Measurements from ENCODE around the gene SLC7A6. TPM values are rescaled to one million over a fixed set of nuclear protein-coding genes. Genes with fewer than 3 reads are reported as not detected.
A peak's percentile ranks its signal among the peaks of the same experiment; 100 is the strongest.

The SLC7A6 gene
- total and polyA plus RNA-seq, 2 of the 13 experiments (the other 11 are each of a cell fraction or from before 2014, with no cell fraction given): 35.8 to 70.8 TPM

GRCh38 chr16:68281368-68282063 lies 17.2 kb downstream of the SLC7A6 start (continued):
- peak; percentile 77; the same call in 1 of the 2 replicates for TF ChIP-seq NFKBIZ (CRISPR knock-in tag; IDR thresholded peaks at IDR 0.05)
- no peak for TF ChIP-seq ZBTB37 (CRISPR knock-in tag; IDR thresholded peaks at IDR 0.05)
- TF ChIP-seq HMGA1 (CRISPR knock-in tag; conservative IDR thresholded peaks at IDR 0.05): no peak
- TF ChIP-seq FOXM1 (CRISPR knock-in tag; IDR thresholded peaks at IDR 0.05): no peak
- peak; percentile 50; the same call in 1 of the 2 replicates for TF ChIP-seq POLR2G (IDR thresholded peaks at IDR 0.05; ENCODE audit: low read depth, low read length)
- TF ChIP-seq IRF2 (CRISPR knock-in tag; IDR thresholded peaks at IDR 0.05): peak; percentile 41; the same call in 1 of the 2 replicates
- TF ChIP-seq POGK (CRISPR knock-in tag; conservative IDR thresholded peaks at IDR 0.05): no peak; the same call in 1 of the 2 replicates
- TF ChIP-seq ZBTB42 (CRISPR knock-in tag; IDR thresholded peaks at IDR 0.05): no peak
- TF ChIP-seq SOX13 (IDR thresholded peaks at IDR 0.05): peak; percentile 86
- TF ChIP-seq SOX13 (CRISPR knock-in tag; conservative IDR thresholded peaks at IDR 0.05 in 1 of 2, IDR thresholded peaks at IDR 0.05 in 1 of 2): peak in 1 of 2 experiments; percentile 93; a peak in 2 of 4 replicates
- TF ChIP-seq AKAP8 (CRISPR knock-in tag; IDR thresholded peaks at IDR 0.05): 0 out of 2 replicates have a peak, but pooled peaks have one; percentile 59
- TF ChIP-seq HNF1A (IDR thresholded peaks at IDR 0.05; ENCODE audit: low read depth): peak; percentile 35; the same call in 1 of the 2 replicates
- TF ChIP-seq HNF1A (CRISPR knock-in tag; IDR thresholded peaks at IDR 0.05; ENCODE audit: borderline replicate concordance): peak; percentile 83; the same call in 1 of the 2 replicates
- TF ChIP-seq SNAPC2 (CRISPR knock-in tag; IDR thresholded peaks at IDR 0.05): peak; percentile 90; the same call in 1 of the 2 replicates
- TF ChIP-seq NR2F2 (IDR thresholded peaks at IDR 0.05; ENCODE audit: borderline replicate concordance, low read depth): peak; percentile 84
- TF ChIP-seq PRDM15 (CRISPR knock-in tag; IDR thresholded peaks at IDR 0.05): peak; percentile 39; the same call in 1 of the 2 replicates
- TF ChIP-seq ZNF274 (CRISPR knock-in tag; IDR thresholded peaks at IDR 0.05): no peak
- 0 out of 2 replicates have a peak, but pooled peaks have one; percentile 52 for TF ChIP-seq SPEN (CRISPR knock-in tag; IDR thresholded peaks at IDR 0.05; ENCODE audit: low read depth)
